ENCODE measurements around the gene EXOC2. TPM values are rescaled to one million over a fixed set of nuclear protein-coding genes. Genes with fewer than 3 reads are reported as not detected.
"Not testable (repeated sequence)": the region's sequence is repeated elsewhere in the genome, so short reads cannot be mapped to it uniquely, and the experiment has no call there.

EXOC2 gene
- total RNA-seq, 1 donor from 2014 or later: 39.7 TPM

GRCh38 chr6:641225-641985 is 51.5 kb downstream of the EXOC2 start:
- DNase-seq (ENCODE audit: low read depth in 2 of 2): no peak

GRCh38 chr6:636488-636887 is 56.5 kb downstream of the EXOC2 start:
- DNase-seq (ENCODE audit: low read depth in 2 of 2): no peak

- DNase-seq (ENCODE audit: low read depth in 2 of 2): no peak
These were observed 57.7 kb downstream of the EXOC2 start for GRCh38 chr6:635233-635632.

- no peak for DNase-seq (ENCODE audit: low read depth in 2 of 2)
These were observed 59.3 kb downstream of the EXOC2 start for GRCh38 chr6:633611-634010.

GRCh38 chr6:628766-629165 is 64.2 kb downstream of the EXOC2 start:
- no peak for DNase-seq (ENCODE audit: low read depth in 2 of 2)

- no peak for DNase-seq (ENCODE audit: low read depth in 2 of 2)
These were observed 66.7 kb downstream of the EXOC2 start for GRCh38 chr6:626236-626635.

GRCh38 chr6:624979-625378 is 68.0 kb downstream of the EXOC2 start:
- peak; percentile 20 to 39 for DNase-seq (ENCODE audit: low read depth in 2 of 2)

GRCh38 chr6:622462-622861 is 70.5 kb downstream of the EXOC2 start:
- DNase-seq (ENCODE audit: low read depth in 2 of 2): no peak

- no peak for DNase-seq (ENCODE audit: low read depth in 2 of 2)
These were observed 71.0 kb downstream of the EXOC2 start for GRCh38 chr6:621931-622330.

GRCh38 chr6:620950-621349 is 72.0 kb downstream of the EXOC2 start:
- no peak for DNase-seq (ENCODE audit: low read depth in 2 of 2)

GRCh38 chr6:620166-620565 is 72.8 kb downstream of the EXOC2 start:
- no peak for DNase-seq (ENCODE audit: low read depth in 2 of 2)

GRCh38 chr6:617456-618100 is 75.4 kb downstream of the EXOC2 start:
- DNase-seq (ENCODE audit: low read depth in 2 of 2): peak in 1 of 2 donors; percentile 7

- no peak for DNase-seq (ENCODE audit: low read depth in 2 of 2)
These were observed 79.0 kb downstream of the EXOC2 start for GRCh38 chr6:613981-614380.

- no peak for DNase-seq (ENCODE audit: low read depth in 2 of 2)
These were observed 81.0 kb downstream of the EXOC2 start for GRCh38 chr6:611928-612327.

- peak in 1 of 2 donors; percentile 49 for DNase-seq (ENCODE audit: low read depth in 2 of 2)
These were observed 82.1 kb downstream of the EXOC2 start for GRCh38 chr6:610882-611281.

GRCh38 chr6:609905-610304 is 83.0 kb downstream of the EXOC2 start:
- no peak for DNase-seq (ENCODE audit: low read depth in 2 of 2)

GRCh38 chr6:606829-607379 is 86.0 kb downstream of the EXOC2 start:
- DNase-seq (ENCODE audit: low read depth in 2 of 2): no peak

- not testable (repeated sequence) for DNase-seq (ENCODE audit: low read depth in 2 of 2)
These were observed 87.0 kb downstream of the EXOC2 start for GRCh38 chr6:605895-606294.

GRCh38 chr6:604579-604978 is 88.4 kb downstream of the EXOC2 start:
- no peak for DNase-seq (ENCODE audit: low read depth in 2 of 2)

- DNase-seq (ENCODE audit: low read depth in 2 of 2): no peak
These were observed 89.7 kb downstream of the EXOC2 start for GRCh38 chr6:603265-603664.

- no peak for DNase-seq (ENCODE audit: low read depth in 2 of 2)
These were observed 93.1 kb downstream of the EXOC2 start for GRCh38 chr6:599576-600448.

GRCh38 chr6:593907-594212 is 99.1 kb downstream of the EXOC2 start:
- no peak for DNase-seq (ENCODE audit: low read depth in 2 of 2)

Data from lung microvascular endothelial cell (primary cell).